Colonic mucosa (tissue), 4 donors: ENCODE measurements around the gene CALCOCO2. TPM values are rescaled to one million over a fixed set of nuclear protein-coding genes. Genes with fewer than 3 reads are reported as not detected.
"Not testable (repeated sequence)": the region's sequence is repeated elsewhere in the genome, so short reads cannot be mapped to it uniquely, and the experiment has no call there.

Experiments used
- DNase-seq: peaks from one replicate; pipeline ENCODE4 v3.0.0-alpha.2; 2020
- H3K27ac ChIP-seq: fragments of 200-600 bp; one replicate; pipeline ENCODE4 v1.8.0; 2021
- H3K27me3 ChIP-seq: fragments of 200-600 bp; one replicate; pipeline ENCODE4 v1.8.0; 2021
- H3K36me3 ChIP-seq: fragments of 200-600 bp; one replicate; pipeline ENCODE4 v1.8.0; 2021
- H3K4me1 ChIP-seq: fragments of 200-600 bp; one replicate; pipeline ENCODE4 v1.8.0; 2021; ENCODE audit warnings: mild to moderate bottlenecking
- H3K4me3 ChIP-seq: fragments of 200-600 bp; one replicate; pipeline ENCODE4 v1.8.0; 2021
- H3K9ac ChIP-seq, 2 donors: one replicate each; pipeline ENCODE4 v1.7.0; 2013; ENCODE audit warnings: control low read depth in 2 of 2, low read depth in 2 of 2, low read length in 2 of 2
- H3K9me3 ChIP-seq: fragments of 200-600 bp; one replicate; pipeline ENCODE4 v1.8.0; 2021
- intact Hi-C: fragments of 100-400 bp; cut with DNase I; formaldehyde crosslinking; loops from one replicate; pipeline ENCODE4 v1.14.1; 2022
- total RNA-seq, 2 donors: library from RNA; stranded (reverse); fragmentation: NEBNext Ultra II Directional in 1 of 2; extraction: Animal tissue kit (Norgen Biotek cat#: 25700) in 1 of 2; gene quantifications; one replicate each; pipeline ENCODE4 v1.2.1, GENCODE V29; 2021
- TF ChIP-seq, protein P1 (sequence below): fragments of 200-600 bp; IDR thresholded peaks from one replicate; pipeline ENCODE4 v1.8.0; 2022; ENCODE audit warnings: antibody characterized with exemption, mild to moderate bottlenecking
- donor health status: healthy.
- donor health status: DM: no; HTN: no; CAD: no.
- donor health status: DM: no; HTN: no; CAD: no.

CALCOCO2 gene
- total RNA-seq, 2 donors from 2014 or later = 187 to 232 TPM

DNA sequence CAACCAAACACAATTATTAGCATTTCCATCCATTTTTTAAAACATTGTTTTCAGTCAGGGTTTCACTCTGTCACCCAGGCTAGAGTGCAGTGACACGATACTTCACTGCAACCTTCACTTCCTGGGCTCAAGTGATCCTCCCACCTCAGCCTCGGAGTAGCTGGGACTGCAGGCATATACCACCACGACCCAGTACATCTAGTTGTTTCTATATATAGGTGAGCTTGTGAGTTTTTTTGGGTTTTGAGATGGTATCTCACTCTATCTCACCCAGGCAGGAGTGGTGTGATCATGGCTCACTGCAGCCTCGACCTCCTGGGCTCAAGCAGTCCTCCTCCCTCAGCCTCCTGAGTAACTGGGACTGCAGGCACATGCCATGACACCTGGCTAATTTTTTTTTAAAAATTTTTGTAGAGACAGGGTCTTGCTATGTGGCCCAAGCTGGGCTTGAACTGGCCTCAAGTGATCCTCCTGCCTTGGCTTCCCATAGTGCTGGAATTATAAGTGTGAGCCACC is 40.3 kb downstream of the CALCOCO2 start:
- H3K9me3 ChIP-seq = no peaks in the 10 kb centered on the region
- H3K27ac ChIP-seq = peak overlapping the region; percentile 88
- H3K9ac ChIP-seq = peak overlapping the region in 1 of 2 donors; percentile 41
- no peak for DNase-seq
- no peak overlapping the region for H3K4me3 ChIP-seq
- H3K36me3 ChIP-seq = no peaks in the 10 kb centered on the region
- H3K4me1 ChIP-seq = peaks cover 25% of the 10 kb centered on the region
- TF ChIP-seq, protein P1, sequence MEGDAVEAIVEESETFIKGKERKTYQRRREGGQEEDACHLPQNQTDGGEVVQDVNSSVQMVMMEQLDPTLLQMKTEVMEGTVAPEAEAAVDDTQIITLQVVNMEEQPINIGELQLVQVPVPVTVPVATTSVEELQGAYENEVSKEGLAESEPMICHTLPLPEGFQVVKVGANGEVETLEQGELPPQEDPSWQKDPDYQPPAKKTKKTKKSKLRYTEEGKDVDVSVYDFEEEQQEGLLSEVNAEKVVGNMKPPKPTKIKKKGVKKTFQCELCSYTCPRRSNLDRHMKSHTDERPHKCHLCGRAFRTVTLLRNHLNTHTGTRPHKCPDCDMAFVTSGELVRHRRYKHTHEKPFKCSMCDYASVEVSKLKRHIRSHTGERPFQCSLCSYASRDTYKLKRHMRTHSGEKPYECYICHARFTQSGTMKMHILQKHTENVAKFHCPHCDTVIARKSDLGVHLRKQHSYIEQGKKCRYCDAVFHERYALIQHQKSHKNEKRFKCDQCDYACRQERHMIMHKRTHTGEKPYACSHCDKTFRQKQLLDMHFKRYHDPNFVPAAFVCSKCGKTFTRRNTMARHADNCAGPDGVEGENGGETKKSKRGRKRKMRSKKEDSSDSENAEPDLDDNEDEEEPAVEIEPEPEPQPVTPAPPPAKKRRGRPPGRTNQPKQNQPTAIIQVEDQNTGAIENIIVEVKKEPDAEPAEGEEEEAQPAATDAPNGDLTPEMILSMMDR = no peak
- intact Hi-C loops = loop anchor here (5.0 kb wide), 1 partner anchor 59 kb away; no protein-coding TSS in a partner anchor
- no peaks in the 10 kb centered on the region for H3K27me3 ChIP-seq

DNA sequence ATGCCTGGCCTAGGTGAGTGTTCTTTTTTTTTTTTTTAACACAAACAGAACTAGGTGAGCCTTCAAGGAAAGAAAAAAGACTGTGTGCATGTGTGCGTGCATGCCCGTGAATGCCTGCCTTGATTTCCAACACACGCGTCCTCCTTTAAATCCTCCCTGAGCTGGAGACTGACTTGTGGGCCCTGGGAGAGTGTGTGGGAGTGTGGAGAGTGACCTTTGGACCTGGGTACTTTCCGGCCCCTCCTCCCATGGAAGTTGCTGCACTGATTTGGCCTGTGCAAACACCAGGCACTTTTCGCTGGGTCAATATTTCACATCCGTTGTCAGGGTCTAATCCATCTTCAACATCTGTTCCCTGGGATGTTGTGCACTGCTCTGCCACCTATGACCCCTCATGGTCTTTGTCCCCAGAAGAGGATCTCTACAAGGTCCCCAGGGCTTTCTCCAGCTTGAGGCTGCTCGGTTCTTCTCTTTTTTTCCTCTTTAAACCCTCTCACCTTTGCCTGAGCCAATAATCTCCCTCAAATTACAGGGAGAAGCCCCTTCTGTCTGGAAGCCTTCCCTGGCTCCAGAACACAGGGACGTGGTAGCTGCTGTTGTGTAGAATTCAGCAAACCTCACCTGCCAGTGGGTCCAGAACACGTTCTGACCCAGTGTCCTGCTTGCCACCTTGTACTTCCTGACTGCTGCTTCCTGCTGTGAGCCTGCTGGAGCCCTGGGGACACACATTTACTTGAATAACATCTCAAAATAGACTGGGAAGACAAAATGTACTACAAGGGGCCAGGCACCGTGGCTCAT is 40.9 kb downstream of the CALCOCO2 start:
- intact Hi-C loops = loop anchor here (5.0 kb wide), 1 partner anchor 59 kb away; no protein-coding TSS in a partner anchor
- no peaks in the 10 kb centered on the region for H3K36me3 ChIP-seq
- TF ChIP-seq, protein P1 = no peak
- peak overlapping the region; percentile 17 to 41 for H3K9ac ChIP-seq
- H3K4me3 ChIP-seq = no peak overlapping the region
- no peaks in the 10 kb centered on the region for H3K27me3 ChIP-seq
- DNase-seq = peak; percentile 91
- H3K9me3 ChIP-seq = no peaks in the 10 kb centered on the region
- peaks cover 25% of the 10 kb centered on the region for H3K4me1 ChIP-seq
- H3K27ac ChIP-seq = peak overlapping the region; percentile 88

DNA sequence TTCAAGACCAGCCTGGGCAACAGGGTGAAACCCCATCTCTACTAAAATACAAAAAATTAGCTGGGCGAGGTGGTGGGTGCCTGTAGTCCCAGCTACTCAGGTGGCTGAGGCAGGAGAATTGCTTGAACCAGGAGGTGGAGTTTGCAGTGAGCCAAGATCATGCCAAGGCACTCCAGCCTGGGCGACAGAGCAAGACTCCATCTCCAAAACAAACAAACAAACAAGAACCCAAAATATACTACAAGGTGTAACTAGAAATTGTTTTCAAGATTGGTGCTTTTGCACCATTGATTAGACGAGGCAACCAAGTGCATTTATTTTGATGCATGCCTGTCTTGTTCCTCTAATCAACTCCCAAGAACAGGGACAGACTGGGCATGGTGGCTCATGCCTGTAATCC is 41.6 kb downstream of the CALCOCO2 start:
- H3K4me3 ChIP-seq, H3K9me3 ChIP-seq, H3K27me3 ChIP-seq, DNase-seq, H3K36me3 ChIP-seq: not testable (repeated sequence)
- intact Hi-C loops = loop anchor here (5.0 kb wide), 1 partner anchor 60 kb away; no protein-coding TSS in a partner anchor
- Histone ChIP-seq H3K9ac (peak overlapping the region in 1 of 2 donors; percentile 41), H3K4me1 (peaks cover 25% of the 10 kb centered on the region), H3K27ac (peak overlapping the region; percentile 88)

- no peak overlapping the region for H3K4me3 ChIP-seq
- peak overlapping the region in 1 of 2 donors; percentile 53 for H3K9ac ChIP-seq
- peak; percentile 83 for DNase-seq
- no peaks in the 10 kb centered on the region for H3K27me3 ChIP-seq
- H3K36me3 ChIP-seq = no peaks in the 10 kb centered on the region
- H3K4me1 ChIP-seq = peaks cover 25% of the 10 kb centered on the region
- TF ChIP-seq, protein P1 = no peak
- intact Hi-C loops = loop anchor here (5.0 kb wide), 1 partner anchor 61 kb away; no protein-coding TSS in a partner anchor
- peak overlapping the region; percentile 88 for H3K27ac ChIP-seq
- H3K9me3 ChIP-seq = no peaks in the 10 kb centered on the region
Measured at GRCh38 chr17:48873209-48873608, 42.4 kb downstream of the CALCOCO2 start.

- peaks cover 24% of the 10 kb centered on the region for H3K4me1 ChIP-seq
- TF ChIP-seq, protein P1 = no peak
- no peak for DNase-seq
- peak overlapping the region in 1 of 2 donors; percentile 53 for H3K9ac ChIP-seq
- peak overlapping the region; percentile 88 for H3K27ac ChIP-seq
- intact Hi-C loops = loop anchor here (5.0 kb wide), 1 partner anchor 62 kb away; no protein-coding TSS in a partner anchor
- no peaks in the 10 kb centered on the region for H3K9me3 ChIP-seq
- H3K4me3 ChIP-seq = no peak overlapping the region
- no peaks in the 10 kb centered on the region for H3K36me3 ChIP-seq
- H3K27me3 ChIP-seq = no peaks in the 10 kb centered on the region
Measured at GRCh38 chr17:48873696-48874443, 43.0 kb downstream of the CALCOCO2 start.
